Measurements from ENCODE around the gene FBXO36. TPM values are rescaled to one million over a fixed set of nuclear protein-coding genes. Genes with fewer than 3 reads are reported as not detected.
A peak's percentile ranks its signal among the peaks of the same experiment; 100 is the strongest.

FBXO36 gene
- total RNA-seq, 3 donors from 2014 or later = 2.7 to 6.9 (median 3.3) TPM

GRCh38 chr2:229910147-229910831, 12.0 kb upstream of the FBXO36 start:
- no peak overlapping the region for H3K4me3 ChIP-seq
- H3K27ac ChIP-seq = no peak overlapping the region
- intact Hi-C loops (cut with DNase I; ENCODE audit: low total_unique reads) = no loop called here
- H3K4me1 ChIP-seq = no peaks in the 10 kb centered on the region
- TF ChIP-seq POLR2AphosphoS5 (IDR thresholded peaks at IDR 0.05) (no peak), POLR2A (IDR thresholded peaks at IDR 0.05) (no peak)
- TF ChIP-seq, protein P1, sequence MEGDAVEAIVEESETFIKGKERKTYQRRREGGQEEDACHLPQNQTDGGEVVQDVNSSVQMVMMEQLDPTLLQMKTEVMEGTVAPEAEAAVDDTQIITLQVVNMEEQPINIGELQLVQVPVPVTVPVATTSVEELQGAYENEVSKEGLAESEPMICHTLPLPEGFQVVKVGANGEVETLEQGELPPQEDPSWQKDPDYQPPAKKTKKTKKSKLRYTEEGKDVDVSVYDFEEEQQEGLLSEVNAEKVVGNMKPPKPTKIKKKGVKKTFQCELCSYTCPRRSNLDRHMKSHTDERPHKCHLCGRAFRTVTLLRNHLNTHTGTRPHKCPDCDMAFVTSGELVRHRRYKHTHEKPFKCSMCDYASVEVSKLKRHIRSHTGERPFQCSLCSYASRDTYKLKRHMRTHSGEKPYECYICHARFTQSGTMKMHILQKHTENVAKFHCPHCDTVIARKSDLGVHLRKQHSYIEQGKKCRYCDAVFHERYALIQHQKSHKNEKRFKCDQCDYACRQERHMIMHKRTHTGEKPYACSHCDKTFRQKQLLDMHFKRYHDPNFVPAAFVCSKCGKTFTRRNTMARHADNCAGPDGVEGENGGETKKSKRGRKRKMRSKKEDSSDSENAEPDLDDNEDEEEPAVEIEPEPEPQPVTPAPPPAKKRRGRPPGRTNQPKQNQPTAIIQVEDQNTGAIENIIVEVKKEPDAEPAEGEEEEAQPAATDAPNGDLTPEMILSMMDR (IDR thresholded peaks at IDR 0.05) = no peak
- no peaks in the 10 kb centered on the region for H3K9me3 ChIP-seq
- H3K36me3 ChIP-seq = no peaks in the 10 kb centered on the region
- no peak for DNase-seq (ENCODE audit: low spot score in 2 of 2)
- no peaks in the 10 kb centered on the region for H3K27me3 ChIP-seq

GRCh38 chr2:229910832-229911412, 11.4 kb upstream of the FBXO36 start:
- Histone ChIP-seq H3K27ac (no peak overlapping the region), H3K4me1 (no peaks in the 10 kb centered on the region), H3K4me3 (no peak overlapping the region), H3K27me3 (no peaks in the 10 kb centered on the region), H3K36me3 (no peaks in the 10 kb centered on the region), H3K9me3 (no peaks in the 10 kb centered on the region)
- DNase-seq (ENCODE audit: low spot score in 2 of 2) = no peak
- TF ChIP-seq POLR2AphosphoS5 (IDR thresholded peaks at IDR 0.05) (no peak), POLR2A (IDR thresholded peaks at IDR 0.05) (no peak)
- TF ChIP-seq, protein P1 (IDR thresholded peaks at IDR 0.05) = peak in 1 of 3 donors; percentile 11
- intact Hi-C loops (cut with DNase I; ENCODE audit: low total_unique reads) = no loop called here

DNA sequence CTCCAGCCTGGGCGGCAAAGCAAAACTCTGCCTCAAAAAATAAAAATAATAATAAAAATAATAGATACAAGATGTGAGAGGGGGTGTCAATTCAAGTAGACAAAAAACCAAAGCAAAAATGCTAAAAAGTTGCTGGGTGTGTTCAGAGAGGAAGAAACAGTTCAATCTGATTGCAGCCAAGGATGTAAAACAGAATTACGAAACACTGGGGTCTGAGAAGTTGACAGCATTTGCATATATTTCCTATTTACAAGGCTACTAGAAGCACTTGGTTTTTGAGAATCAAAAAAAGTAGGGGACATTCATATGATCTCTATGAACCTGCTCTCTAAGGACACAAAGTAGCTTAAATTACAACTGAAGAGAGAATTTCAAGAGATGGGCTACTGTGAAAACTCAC, 8.1 kb upstream of the FBXO36 start:
- TF ChIP-seq, protein P1 (IDR thresholded peaks at IDR 0.05) = no peak
- no peak for TF ChIP-seq POLR2AphosphoS5 (IDR thresholded peaks at IDR 0.05)
- no peak for TF ChIP-seq POLR2A (IDR thresholded peaks at IDR 0.05)
- Histone ChIP-seq H3K4me1 (no peaks in the 10 kb centered on the region), H3K27ac (no peak overlapping the region), H3K27me3 (no peaks in the 10 kb centered on the region), H3K4me3 (no peak overlapping the region), H3K9me3 (no peaks in the 10 kb centered on the region), H3K36me3 (no peaks in the 10 kb centered on the region)
- no peak for DNase-seq (ENCODE audit: low spot score in 2 of 2)
- intact Hi-C loops (cut with DNase I; ENCODE audit: low total_unique reads) = no loop called here

- no peak for DNase-seq (ENCODE audit: low spot score in 2 of 2)
- H3K27ac ChIP-seq = no peak overlapping the region
- intact Hi-C loops (cut with DNase I; ENCODE audit: low total_unique reads) = no loop called here
- no peaks in the 10 kb centered on the region for H3K9me3 ChIP-seq
- no peak overlapping the region for H3K4me3 ChIP-seq
- no peaks in the 10 kb centered on the region for H3K4me1 ChIP-seq
- no peak for TF ChIP-seq POLR2A (IDR thresholded peaks at IDR 0.05)
- no peak for TF ChIP-seq POLR2AphosphoS5 (IDR thresholded peaks at IDR 0.05)
- TF ChIP-seq, protein P1 (IDR thresholded peaks at IDR 0.05) = no peak
- no peaks in the 10 kb centered on the region for H3K27me3 ChIP-seq
- no peaks in the 10 kb centered on the region for H3K36me3 ChIP-seq
Observed at GRCh38 chr2:229917793-229918192, 4.5 kb upstream of the FBXO36 start.

DNA sequence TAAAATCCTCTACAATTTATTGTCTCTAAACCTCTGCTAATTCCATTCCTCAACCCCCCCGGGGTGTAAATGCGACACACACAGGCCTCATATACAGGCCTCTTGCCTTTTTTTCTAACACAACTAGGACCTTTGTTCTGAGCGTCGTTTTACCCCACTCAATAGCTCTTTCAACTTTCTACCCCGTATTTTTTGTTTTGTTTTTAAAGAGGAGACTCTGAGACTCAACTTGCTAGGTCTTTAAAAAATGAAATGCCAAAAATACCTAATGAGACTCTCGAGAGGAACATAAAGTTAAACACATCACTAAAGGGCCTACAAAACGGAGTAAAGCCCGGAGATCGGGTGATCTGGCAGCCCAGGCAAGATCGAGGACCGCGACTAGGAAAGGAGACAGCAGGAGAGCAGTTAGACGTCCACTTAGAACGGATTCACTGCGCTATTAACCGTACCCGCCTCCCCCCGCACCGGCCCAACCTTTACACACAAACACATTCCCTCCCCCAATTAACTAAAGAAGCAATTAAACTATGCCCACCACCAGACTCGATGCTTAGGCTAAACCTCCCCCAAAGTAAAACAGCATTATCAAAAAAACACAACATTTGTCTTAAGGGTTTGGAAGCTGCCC, 2.2 kb upstream of the FBXO36 start:
- H3K4me3 ChIP-seq = peak overlapping the region; percentile 92 to 99 (median 93)
- peak overlapping the region; percentile 99 to 100 for H3K27ac ChIP-seq
- intact Hi-C loops (cut with DNase I; ENCODE audit: low total_unique reads) = no loop called here
- no peaks in the 10 kb centered on the region for H3K27me3 ChIP-seq
- H3K36me3 ChIP-seq = no peaks in the 10 kb centered on the region
- no peaks in the 10 kb centered on the region for H3K4me1 ChIP-seq
- no peak for DNase-seq (ENCODE audit: low spot score in 2 of 2)
- no peaks in the 10 kb centered on the region for H3K9me3 ChIP-seq
- TF ChIP-seq POLR2A (IDR thresholded peaks at IDR 0.05) (no peak), POLR2AphosphoS5 (IDR thresholded peaks at IDR 0.05) (no peak)
- TF ChIP-seq, protein P1 (IDR thresholded peaks at IDR 0.05) = no peak
